CD4-positive, alpha-beta T cell treated with Interleukin-1 beta for 1 hour (primary cell): ENCODE results near the gene NCBP1.

Experiments
- DNase-seq, 2 donors: peaks; one replicate each; pipeline ENCODE4 v3.0.0-alpha.2; 2020 to 2022

The NCBP1 gene

DNA sequence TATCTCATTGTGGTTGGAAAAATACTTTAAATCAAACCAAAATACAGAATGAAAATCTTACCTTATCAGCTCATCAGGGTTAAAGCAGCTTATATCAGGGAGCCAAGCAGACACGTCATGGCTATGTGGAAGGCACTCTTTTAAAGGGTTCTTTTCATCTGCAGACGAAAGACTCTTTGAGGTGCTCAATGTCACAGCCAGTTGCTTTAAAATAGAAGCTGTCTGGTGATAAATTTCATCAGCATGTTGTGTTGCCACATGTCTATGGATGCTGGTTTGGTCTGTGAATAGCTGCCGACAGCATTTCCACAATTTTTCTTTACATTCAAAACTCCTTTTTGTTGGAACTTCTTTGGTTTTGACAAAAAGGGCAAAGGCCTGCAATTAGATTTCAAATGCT is 8.0 kb upstream of the NCBP1 start:
- no peak for DNase-seq

- DNase-seq: no peak
These were observed 6.0 kb upstream of the NCBP1 start for GRCh38 chr9:97627624-97628023.

DNA sequence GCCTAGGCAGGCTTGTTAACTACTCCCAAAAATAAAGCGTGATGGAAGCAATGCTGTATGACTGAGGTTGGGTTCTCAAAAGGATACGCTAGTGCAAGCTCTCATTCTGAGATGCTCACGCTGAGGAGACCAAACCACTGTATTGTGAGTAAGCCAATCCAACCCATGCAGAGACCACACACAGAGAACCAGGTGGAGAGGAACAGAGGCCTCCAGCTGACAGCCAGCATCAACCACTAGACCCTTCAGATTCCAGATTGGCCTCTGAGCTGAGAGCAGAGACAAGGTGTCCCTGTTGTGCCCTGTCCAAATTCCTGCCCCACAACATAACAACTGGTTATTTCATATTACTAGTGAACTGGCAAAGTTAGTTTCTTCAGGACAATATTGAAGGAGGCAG is 5.0 kb upstream of the NCBP1 start:
- DNase-seq: no peak

GRCh38 chr9:97629156-97629555 is 4.5 kb upstream of the NCBP1 start:
- DNase-seq: no peak

- no peak for DNase-seq
These were observed 3.0 kb upstream of the NCBP1 start for GRCh38 chr9:97630591-97630990.

DNA sequence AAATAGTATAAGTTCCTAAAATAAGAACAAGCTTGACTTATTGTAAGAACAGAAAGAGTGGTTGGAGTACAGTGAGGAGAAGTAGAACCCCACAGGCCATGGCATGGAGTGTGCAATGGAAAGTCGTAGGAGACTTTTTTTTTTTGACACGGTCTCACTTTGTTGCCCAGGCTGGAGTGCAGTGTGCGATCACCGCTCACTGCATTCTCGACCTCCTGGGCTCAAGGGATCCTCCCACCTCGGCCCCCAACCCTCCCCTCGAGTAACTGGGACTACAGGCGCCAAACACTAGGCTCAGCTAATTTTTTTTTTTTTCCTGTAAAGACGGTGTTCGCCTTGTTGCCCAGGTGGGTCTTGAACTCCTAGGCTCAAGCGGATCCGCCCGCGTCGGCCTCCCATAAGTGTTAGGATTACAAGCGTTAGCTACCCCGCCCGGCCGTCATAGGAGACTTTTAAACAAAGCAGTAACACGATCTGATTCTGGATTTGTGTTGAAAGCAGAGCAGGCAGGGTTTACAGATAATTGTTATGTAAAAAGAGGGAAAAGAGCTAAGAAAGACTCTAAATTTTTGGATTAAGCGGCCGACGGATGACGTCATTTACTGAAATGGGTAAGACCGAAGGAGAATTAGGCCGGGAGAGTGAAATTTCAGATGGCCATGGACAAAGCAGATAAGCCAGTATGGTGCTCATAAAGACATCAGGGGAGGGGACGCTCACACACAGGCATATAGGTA is 1.2 kb upstream of the NCBP1 start:
- no peak for DNase-seq

DNA sequence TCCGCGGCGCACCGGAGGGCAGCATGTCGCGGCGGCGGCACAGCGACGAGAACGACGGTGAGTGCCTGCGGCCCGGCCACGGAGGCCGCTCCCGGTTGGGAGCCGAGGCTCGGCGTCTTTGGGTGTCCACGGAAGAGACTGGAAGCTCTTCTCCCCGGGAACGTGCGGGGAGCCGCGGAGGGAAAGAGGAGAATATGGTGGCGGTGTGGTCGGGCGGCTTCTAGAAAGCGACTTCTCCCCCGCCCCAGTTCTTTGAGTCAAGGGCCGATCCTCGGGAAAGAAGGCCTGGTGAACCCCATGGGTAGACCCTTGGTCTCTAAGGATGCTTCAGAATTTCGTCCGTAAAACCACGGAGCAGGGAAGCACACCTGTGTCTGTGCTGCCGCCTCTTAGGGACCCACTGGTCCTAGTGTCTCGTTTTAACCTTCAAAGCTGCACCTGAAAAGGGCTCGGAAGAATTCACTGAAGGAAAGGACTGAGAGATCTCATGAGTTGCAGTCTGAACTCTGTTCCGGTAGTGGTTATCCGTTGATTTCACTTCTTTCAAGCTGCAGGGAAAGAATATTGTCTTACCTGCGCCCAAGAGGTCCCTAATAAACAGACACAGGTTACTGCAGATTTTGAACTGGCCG is 354 bp downstream of the NCBP1 start:
- peak in 1 of 2 donors; percentile 21 for DNase-seq

GRCh38 chr9:97635026-97635425 is 1.4 kb downstream of the NCBP1 start:
- DNase-seq: no peak

DNA sequence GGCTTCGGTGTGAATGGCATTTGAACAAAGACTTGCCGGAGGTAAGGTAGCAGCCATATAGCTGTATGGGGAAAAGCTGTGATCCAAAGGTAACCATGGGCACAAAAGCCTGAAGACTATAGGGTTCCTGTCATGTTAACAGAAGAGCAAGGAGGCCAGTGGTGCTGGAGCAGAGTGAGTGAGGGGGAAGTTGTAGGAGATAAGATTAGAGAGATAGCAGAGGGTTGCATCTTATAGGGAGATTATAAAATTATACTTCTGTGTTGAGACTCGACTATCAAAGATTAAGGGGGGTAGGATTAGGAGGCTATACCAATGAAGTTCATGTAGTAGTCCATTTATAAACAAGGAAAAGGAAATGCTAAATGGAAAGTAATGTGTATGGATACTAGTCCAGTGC is 3.3 kb downstream of the NCBP1 start:
- DNase-seq: no peak

DNA sequence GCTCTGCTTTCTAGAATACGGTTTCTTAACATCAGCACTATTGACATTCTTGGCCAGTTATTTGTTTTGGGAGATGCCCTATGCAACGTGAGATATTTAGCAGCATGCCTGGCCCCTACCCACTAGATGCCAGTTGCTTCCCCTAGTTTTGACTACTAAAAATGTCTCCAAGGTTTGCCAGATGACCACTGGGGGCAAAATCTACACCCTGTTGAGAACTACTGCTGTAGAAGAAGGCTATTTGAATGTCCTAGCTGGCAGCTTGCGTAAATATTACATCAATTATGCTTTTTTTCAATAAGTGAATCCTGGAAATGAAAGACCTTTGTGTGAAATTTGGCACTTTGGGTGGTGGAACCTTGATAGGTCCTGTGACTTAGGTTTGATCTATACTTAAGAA is 5.0 kb downstream of the NCBP1 start:
- DNase-seq: no peak

GRCh38 chr9:97640325-97640724 is 6.7 kb downstream of the NCBP1 start:
- no peak for DNase-seq

- DNase-seq: no peak
These were observed 12.1 kb downstream of the NCBP1 start for GRCh38 chr9:97645720-97646119.

DNA sequence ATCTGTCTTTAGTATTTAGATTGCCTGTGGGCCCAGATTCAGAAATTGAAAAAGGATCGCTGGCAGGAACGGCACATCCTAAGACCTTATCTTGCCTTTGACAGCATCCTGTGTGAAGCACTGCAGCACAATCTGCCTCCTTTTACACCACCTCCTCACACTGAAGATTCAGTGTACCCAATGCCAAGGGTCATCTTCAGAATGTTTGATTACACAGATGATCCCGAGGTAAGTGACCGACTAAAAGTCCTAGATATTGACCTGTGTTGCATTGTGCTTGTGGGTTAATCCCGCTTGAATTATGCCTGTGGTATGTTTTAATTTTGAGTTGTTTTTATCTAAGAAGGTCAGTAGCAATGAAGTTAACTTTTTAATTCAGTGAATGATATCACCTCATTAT is 14.4 kb downstream of the NCBP1 start:
- no peak for DNase-seq

DNA sequence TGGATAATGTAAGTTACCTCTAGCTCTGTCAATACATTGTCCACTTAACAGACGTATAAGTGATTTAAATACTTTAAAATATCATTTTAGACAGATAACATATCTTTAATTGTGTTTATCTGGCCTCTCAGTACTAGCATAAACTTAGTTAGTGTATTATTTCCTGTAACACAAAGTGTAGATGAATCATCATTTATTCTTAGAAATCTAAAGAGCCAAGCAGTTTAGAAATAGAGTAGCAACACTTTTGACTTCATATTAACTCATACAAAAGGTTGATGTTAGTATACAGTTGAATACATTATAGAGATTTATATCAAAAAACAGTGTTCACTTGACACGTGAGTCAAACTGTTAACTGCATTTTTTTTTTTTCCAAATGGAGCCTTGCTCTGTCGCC is 18.0 kb downstream of the NCBP1 start:
- DNase-seq: no peak

GRCh38 chr9:97658707-97659106 is 25.1 kb downstream of the NCBP1 start:
- no peak for DNase-seq

GRCh38 chr9:97659771-97660170 is 26.1 kb downstream of the NCBP1 start:
- no peak for DNase-seq

- DNase-seq: no peak
These were observed 26.7 kb downstream of the NCBP1 start for GRCh38 chr9:97660340-97660739.

DNA sequence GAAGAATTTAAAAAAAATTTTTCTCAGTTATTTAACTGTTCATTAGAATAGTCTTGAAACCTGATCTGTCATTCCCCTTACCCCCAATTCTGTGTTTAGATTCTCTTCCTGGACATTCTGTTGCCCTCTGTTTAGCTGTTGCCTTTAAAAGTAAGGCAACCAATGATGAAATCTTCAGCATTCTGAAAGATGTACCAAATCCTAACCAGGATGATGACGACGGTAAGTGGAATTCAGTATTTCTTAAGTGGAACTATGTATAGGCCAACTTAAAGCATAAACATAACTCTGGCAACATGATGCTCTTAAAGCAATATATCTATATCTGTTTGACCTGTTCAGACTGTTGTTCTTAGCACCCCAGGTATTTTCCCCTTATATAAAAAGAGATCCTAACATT is 27.2 kb downstream of the NCBP1 start:
- DNase-seq: no peak

GRCh38 chr9:97665742-97666141 is 32.1 kb downstream of the NCBP1 start:
- DNase-seq: no peak

DNA sequence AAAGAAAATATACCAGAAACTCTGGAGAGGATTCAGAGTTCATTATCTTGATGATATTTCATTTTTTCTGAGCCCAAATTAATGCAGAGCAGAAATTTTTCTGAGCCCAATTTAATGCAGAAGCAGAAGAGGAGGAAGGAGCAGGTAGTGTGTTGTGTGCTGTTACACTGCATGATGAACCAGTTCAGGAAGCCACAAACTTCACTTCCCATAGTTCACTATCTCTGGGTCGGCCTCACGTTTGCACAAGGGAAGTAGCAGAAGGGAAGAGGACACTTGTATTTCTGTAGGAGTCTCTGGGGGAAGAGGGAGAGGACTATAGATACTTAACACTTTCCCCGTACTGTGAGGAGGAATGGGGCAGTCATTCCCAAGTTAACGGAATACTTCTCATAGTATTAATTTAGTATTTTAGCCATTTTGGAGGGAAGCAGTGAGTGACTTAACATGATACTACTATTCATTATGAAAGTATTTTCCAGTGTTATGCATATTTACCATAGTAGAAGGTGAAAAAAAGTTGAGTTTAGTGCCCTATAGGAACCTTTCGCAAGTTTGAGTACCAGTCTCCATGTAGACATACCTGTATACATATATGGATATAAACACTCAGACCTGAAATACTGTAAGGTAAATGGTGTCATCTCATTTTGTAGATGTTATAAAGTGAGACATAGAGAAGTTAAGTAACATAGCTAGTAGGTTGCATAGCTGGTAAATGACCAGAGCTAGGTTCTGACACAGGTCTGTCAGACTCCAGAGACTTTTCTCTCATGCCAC is 33.5 kb downstream of the NCBP1 start:
- no peak for DNase-seq

- DNase-seq: no peak
These were observed 34.9 kb downstream of the NCBP1 start for GRCh38 chr9:97668485-97668884.

- DNase-seq: no peak
These were observed 37.0 kb downstream of the NCBP1 start for GRCh38 chr9:97670586-97670985.

- no peak for DNase-seq
These were observed 38.8 kb downstream of the NCBP1 start for GRCh38 chr9:97672403-97672802.

GRCh38 chr9:97673922-97674321 is 40.3 kb downstream of the NCBP1 start:
- DNase-seq: no peak
